ENCODE measurements around the gene XRCC6.

DNA sequence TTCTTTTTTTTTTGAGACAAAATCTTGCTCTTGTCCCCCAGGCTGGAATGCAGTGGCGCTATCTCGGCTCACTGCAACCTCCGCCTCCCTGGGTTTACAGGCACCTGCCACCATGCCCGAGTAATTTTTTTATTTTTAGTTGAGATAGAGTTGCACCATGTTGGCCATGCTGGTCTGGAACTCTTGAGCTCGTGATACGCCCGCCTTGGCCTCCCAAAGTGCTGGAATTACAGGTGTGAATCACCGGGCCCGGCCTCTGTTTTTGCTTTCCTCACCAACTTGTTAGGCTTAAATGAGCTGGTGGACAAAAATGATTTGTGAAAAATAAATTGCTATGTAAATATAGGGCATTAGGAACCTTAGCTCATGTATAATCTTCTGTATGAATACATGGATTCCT is 81.7 kb downstream of the XRCC6 start:
- TF ChIP-seq, protein P1, sequence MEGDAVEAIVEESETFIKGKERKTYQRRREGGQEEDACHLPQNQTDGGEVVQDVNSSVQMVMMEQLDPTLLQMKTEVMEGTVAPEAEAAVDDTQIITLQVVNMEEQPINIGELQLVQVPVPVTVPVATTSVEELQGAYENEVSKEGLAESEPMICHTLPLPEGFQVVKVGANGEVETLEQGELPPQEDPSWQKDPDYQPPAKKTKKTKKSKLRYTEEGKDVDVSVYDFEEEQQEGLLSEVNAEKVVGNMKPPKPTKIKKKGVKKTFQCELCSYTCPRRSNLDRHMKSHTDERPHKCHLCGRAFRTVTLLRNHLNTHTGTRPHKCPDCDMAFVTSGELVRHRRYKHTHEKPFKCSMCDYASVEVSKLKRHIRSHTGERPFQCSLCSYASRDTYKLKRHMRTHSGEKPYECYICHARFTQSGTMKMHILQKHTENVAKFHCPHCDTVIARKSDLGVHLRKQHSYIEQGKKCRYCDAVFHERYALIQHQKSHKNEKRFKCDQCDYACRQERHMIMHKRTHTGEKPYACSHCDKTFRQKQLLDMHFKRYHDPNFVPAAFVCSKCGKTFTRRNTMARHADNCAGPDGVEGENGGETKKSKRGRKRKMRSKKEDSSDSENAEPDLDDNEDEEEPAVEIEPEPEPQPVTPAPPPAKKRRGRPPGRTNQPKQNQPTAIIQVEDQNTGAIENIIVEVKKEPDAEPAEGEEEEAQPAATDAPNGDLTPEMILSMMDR (IDR thresholded peaks at IDR 0.05) = no peak
- TF ChIP-seq POLR2A (IDR thresholded peaks at IDR 0.05) = no peak

All from Peyer's patch (tissue), 4 donors.